Liver (tissue), 3 donors: ENCODE results near the gene TSPO.

Source experiments
- CTCF ChIP-seq: fragments of 150-350 bp; IDR thresholded peaks from 2 replicates; pipeline ENCODE4 v1.5.1; 2017; ENCODE audit warnings: improper control_type of control experiment, low read depth, low read length; ENCODE audit not compliant: missing input control
- JUND ChIP-seq, 2 donors: IDR thresholded peaks; 2 replicates each; pipeline ENCODE4 v1.6.1; 2016; ENCODE audit warnings: antibody characterized with exemption in 2 of 2
- RAD21 ChIP-seq, 2 donors: IDR thresholded peaks; 2 replicates each; pipeline ENCODE4 v1.6.1; 2016; ENCODE audit warnings: antibody characterized with exemption in 2 of 2, mild to moderate bottlenecking in 2 of 2
- REST ChIP-seq: IDR thresholded peaks from 2 replicates; pipeline ENCODE4 v1.6.1; 2016; ENCODE audit warnings: antibody characterized with exemption, mild to moderate bottlenecking
- donor health status: healthy.
- donor health status: healthy.

- TF ChIP-seq JUND (IDR thresholded peaks at IDR 0.05), result no peak
- TF ChIP-seq CTCF, result no peak
- TF ChIP-seq RAD21 (IDR thresholded peaks at IDR 0.05), result no peak
- no peak for TF ChIP-seq REST
These were observed 24.0 kb upstream of the TSPO start for GRCh38 chr22:43127166-43127908.
